CD4-positive, alpha-beta T cell treated with Interleukin-15 for 1 hour (primary cell): ENCODE results near the gene GATD1.

Experiments used
- DNase-seq: peaks from one replicate; pipeline ENCODE4 v3.0.0-alpha.2; 2020

GATD1 gene

GRCh38 chr11:794766-795633 lies 17.7 kb upstream of the GATD1 start:
- no peak for DNase-seq

- no peak for DNase-seq
These were observed 16.9 kb upstream of the GATD1 start for GRCh38 chr11:794013-794765.

DNA sequence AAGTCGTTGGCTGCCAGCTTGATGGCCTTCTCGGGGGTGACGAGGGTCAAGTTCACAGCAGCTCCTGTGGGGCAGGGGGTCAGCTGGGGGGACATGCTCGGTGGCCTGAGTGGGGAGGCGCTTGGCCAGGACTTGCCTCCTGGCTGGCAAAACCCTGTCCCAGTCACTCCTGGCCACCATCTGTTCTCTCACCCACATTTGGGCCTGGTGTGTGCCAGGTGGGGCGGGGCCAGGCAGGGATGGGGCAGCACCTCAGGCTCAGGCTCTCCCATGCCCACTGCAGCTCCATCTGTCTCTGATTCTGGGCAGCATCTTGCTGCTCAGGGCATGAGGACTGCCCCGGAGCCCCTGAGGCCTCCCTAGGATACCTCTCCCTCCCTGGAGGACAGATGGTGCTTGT lies 16.3 kb upstream of the GATD1 start:
- no peak for DNase-seq

- no peak for DNase-seq
These were observed 15.6 kb upstream of the GATD1 start for GRCh38 chr11:792873-793272.

- DNase-seq: no peak
These were observed 15.2 kb upstream of the GATD1 start for GRCh38 chr11:792535-792821.

GRCh38 chr11:791658-792534 lies 14.6 kb upstream of the GATD1 start:
- no peak for DNase-seq

DNA sequence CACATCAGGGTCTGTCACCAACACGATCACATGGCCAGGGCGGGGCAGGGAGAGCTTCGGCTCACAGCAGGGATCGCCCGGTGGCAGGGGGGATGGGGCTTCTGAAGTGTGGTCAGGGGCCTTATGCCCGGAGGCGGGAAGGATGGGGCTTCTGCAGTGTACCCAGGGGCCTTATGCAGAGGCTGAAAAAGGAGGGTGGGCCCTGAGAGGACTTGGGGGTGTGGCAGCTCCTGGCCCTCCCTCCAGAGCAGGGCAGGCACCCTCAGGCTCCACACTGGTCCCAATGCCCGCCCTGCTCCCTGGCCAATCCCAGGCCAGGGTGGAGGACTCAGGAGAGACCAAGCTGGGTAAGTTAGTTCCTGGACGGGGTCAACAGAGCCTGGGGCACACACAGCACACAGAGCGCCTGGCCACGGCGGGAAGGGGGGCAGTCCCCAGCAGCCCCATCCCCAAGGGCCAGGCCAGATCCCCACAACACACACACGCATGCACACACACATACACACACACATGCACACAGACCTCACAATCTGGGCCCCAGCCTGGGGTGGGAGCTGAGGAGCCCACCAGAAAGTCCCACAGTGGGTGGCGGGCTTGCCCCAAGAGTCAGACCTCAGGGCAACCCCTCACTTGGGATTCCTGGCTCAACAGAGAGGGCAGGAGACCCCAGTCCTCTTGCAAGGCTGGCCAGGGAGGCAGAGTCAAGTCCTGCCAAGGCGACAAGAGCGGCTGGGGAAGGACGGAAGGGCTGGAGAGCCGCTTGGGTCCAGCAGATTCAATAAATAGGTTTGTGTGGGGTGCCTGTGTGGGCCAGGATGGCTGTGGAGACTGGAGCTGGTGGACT lies 13.7 kb upstream of the GATD1 start:
- DNase-seq: no peak

- DNase-seq: no peak
These were observed 12.7 kb upstream of the GATD1 start, which contains the start of gene CEND1 for GRCh38 chr11:789943-790342. Gene CEND1 (minus strand): TSS chr11:790090. CDS start chr11:788576, 1,514 bp downstream.

DNA sequence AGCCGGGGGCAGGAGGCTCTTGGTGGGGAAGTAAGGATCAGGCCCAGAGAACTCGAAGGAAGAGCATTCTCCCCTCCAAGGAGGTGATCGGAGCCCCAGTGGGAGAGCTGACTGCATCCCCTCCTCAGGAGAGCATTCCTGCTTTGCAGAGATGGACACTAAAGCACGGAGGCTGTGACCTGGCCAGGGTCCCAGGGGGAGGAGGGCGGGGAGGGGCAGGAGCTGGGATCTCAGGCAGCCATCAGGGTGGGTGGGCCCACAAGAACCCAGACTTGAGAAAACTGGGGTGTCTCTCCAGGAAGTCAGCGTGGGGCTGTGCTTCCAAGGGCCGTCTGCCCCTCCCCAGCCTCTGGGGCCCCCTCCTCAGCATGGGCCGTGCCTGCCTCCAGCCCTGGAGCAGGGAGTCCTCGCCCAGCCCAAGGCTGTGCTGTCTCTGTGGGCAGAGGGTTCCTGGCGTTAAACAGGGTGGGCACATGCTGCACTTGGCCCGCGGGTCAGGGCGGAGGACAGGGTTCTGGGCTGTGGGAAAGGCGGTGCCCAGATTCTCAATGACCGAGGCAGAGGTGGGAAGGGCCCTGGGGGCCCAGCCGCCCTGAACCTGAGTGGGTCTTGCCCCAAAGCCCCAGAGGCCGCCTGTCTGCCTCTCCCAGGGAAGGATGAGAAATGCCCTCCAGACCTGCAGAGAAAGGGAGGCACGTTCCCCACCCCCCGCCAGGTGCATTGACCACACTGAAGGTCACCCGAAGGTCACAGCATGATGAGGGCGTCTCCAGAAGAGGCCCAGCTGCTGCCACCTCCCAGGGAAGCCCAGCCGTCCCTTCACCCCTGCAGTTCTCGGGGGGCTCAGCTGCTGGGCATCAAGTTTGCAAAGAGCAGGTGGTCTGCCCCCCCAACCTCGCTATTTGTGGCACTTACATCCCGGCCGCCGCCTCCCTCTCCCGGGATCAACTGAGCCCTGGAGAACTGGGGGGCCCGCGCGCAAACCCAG lies 12.0 kb upstream of the GATD1 start:
- DNase-seq: no peak

DNA sequence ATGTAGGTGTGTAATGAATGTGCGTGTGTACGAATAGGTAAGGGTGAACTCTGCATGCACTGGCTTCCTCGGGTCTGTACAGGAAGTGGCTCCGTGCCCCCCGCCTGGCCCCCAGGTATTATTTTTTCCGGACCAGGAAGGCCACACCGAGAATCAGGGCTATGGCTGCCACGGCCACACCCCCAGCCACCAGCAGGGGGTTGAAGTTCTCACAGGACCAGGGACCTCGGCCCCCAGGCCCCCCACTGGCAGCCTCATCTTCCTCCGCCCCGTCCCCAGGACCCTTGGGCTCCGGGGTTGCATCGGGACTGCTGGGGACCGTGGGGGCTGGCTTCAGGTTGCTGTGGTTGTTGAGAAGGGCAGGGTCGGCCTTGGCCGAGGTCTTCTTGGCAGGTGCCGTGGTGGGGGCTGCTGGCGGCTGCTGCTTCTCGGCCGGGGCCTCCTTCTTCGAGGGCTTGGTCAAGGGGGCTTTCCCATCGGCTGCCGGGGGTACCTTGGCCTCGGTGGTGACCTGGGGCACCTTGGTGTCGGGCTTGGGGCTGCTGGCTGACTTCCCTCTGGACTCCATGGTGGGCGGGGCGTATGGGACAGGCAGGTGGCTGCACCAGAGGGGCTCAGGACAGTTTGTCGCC lies 10.8 kb upstream of the GATD1 start:
- DNase-seq: no peak

- no peak for DNase-seq
These were observed 9.9 kb upstream of the GATD1 start for GRCh38 chr11:787084-787675.

- DNase-seq: no peak
These were observed 9.2 kb upstream of the GATD1 start for GRCh38 chr11:786235-787083.

GRCh38 chr11:783581-784015 lies 6.3 kb upstream of the GATD1 start:
- no peak for DNase-seq

- DNase-seq: no peak
These were observed 5.2 kb upstream of the GATD1 start for GRCh38 chr11:782264-783174.

DNA sequence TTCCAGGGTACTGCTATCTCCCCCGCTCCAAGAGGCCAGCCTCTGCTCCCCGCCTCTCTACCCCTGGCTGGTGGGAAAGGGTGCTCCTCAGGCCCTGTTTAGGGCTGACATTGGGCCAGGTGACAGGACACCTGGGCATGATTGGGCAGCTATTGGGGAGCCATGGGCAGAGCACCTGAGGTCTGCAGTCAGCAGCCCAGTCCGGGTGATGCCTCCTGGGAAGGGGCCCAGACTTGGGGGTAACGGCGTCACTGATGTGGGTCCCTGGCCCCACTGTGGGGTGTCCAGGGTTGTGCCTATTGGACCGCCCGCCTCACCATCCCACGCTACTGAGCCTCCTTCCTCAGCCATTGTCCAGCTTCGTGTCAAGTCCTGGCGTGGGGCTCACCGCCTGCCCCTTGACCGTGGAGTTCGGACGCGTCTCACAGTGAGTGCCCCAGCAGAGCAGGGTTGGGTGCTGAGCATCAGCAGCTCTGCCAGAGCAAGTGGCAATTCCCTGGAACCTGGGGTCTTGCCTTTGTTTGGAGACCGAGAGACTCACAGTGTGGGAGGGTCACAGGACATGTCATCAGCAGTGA lies 2.8 kb upstream of the GATD1 start:
- no peak for DNase-seq

DNA sequence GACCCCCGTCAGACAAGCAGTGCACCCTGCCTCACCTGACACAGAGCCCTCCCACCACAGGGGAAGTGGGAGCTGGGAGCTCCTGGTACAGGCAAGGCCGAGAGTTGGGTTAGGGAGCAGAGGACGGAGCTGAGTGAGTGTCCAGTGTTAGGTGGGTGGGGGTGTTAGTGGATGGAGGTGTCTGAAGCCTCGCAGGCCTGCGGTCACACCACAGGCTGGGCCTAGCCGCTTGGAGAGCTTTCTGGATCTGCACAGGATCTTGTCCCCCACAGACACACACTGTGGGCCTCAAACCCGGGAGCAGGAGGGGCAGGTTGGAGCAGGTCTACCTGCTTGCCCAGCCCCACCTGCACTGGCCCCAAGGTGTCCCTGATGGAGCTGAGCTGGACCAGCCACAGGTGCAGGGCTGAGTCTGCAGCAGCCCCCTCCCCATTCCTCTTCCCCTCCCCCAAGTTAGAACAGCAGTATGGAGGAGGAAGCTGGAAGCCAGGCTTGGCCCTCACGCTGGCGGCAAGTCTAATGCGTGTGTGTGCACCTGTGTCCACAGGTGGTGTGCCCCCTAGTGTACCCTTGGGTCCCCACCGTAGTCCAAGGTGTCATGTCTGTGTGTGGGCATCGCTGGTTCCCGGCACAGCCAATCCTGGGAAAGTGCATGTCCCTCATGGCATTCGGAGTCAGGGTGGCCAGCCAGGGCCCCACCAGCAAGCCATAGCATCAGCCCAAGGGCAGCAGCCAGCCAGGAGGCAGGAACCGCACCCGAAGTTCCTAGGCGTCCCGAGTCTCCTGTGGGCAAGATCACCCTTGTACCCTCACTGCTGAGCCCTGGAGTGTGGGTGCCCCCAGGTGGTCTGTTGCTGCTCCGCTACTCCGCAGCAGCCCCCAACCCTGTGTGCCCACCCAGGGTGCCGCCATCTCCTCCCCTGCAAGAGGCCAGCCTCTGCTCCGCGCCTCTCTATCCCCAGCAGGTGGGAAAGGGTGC lies 2.0 kb upstream of the GATD1 start:
- DNase-seq: no peak
